Activated naive CD8-positive, alpha-beta T cell treated with anti-CD3 and anti-CD28 coated beads for 36 hours (primary cell): ENCODE data around the gene TTC13. TPM values are rescaled to one million over a fixed set of nuclear protein-coding genes. Genes with fewer than 3 reads are reported as not detected.

Experiments
- DNase-seq: peaks from one replicate; pipeline ENCODE4 v3.0.0; 2021
- H3K27ac Mint-ChIP-seq: one replicate; pipeline ENCODE4 v1.8.0; 2022; ENCODE audit warnings: mild to moderate bottlenecking, moderate library complexity, mixed read lengths
- H3K27me3 Mint-ChIP-seq: one replicate; pipeline ENCODE4 v1.8.0; 2022; ENCODE audit warnings: mild to moderate bottlenecking, mixed read lengths
- H3K36me3 Mint-ChIP-seq: one replicate; pipeline ENCODE4 v1.8.0; 2021; ENCODE audit warnings: mild to moderate bottlenecking, mixed read lengths
- H3K4me1 Mint-ChIP-seq: one replicate; pipeline ENCODE4 v1.8.0; 2021; ENCODE audit warnings: mixed read lengths
- H3K4me3 Mint-ChIP-seq: one replicate; pipeline ENCODE4 v1.8.0; 2022; ENCODE audit warnings: mild to moderate bottlenecking, moderate library complexity, mixed read lengths
- H3K9me3 Mint-ChIP-seq: one replicate; pipeline ENCODE4 v1.8.0; 2022; ENCODE audit warnings: mixed read lengths
- total RNA-seq, 2 experiments: library from RNA; stranded (reverse); gene quantifications; one replicate each; pipeline ENCODE4 v1.2.3, GENCODE V29; 2021

Gene TTC13
- total RNA-seq, 2 experiments from 2014 or later = 13.4 to 15.5 TPM

DNA sequence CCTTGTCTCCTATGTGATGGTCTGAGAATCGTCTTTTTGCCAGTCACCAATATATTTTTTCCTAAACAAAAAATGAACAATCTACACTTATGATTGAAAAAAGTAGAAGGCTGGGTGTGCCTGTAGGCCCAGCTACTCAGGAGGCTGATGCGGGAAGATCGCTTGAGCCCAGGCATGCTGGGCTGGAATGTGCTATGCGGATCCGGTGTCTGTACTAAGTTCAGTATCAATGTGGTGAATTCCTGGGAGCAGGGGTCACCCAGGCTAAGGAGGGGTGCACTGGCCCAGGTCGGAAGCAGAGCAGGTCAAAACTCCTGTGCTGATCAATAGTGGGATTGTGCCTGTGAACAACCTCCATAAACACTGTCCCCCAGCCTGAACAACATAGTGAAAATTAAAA, 84.6 kb downstream of the TTC13 start:
- H3K4me1 Mint-ChIP-seq = no peaks in the 10 kb centered on the region
- H3K27ac Mint-ChIP-seq = no peak overlapping the region
- no peaks in the 10 kb centered on the region for H3K9me3 Mint-ChIP-seq
- DNase-seq = no peak
- no peaks in the 10 kb centered on the region for H3K27me3 Mint-ChIP-seq
- H3K36me3 Mint-ChIP-seq = no peaks in the 10 kb centered on the region
- no peak overlapping the region for H3K4me3 Mint-ChIP-seq

DNA sequence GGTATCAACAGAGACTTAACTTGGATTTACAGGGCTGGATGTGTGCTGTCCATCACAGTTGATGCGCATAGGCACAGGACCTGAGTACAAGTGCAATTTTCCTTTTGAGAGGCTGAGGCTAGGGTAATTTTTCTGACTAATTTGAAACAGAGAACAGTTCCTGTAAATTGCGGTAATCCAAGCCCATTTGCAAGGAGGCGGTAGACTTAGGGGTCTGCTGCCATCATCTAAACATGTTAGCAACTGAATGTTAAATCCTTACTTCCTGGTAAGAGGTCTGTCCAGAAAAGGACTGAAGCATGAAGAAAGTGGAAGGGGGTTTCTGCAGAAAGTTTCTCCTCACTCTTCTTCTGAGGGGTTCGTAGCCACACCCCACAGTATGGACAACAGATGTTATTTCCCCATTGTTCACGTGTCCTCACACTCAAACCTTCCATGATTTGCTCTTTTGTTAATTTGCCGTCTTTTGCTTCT, 86.6 kb downstream of the TTC13 start:
- Mint-ChIP-seq H3K4me3 (no peak overlapping the region), H3K36me3 (no peaks in the 10 kb centered on the region), H3K27ac (no peak overlapping the region), H3K27me3 (no peaks in the 10 kb centered on the region), H3K4me1 (no peaks in the 10 kb centered on the region), H3K9me3 (no peaks in the 10 kb centered on the region)
- DNase-seq = no peak

DNA sequence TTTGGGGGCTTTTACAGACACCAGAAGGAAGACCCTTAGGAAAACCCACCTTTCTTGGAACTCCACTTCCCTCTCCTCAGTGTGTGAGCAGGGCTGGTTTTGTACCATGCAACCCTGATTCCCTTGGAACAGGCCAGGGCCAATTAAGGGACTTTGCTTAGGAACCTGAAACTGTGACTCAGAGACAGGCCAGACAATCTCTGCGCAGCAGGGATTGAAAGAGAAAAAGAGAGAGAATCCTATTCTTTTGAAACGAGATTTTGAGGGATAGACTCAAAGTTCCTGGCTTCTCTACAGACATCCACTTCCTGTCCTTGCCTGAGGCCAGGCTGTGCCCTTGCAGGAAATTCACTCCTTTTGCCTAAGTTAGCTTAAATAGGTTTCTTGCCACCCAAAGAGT, 87.2 kb downstream of the TTC13 start:
- DNase-seq = no peak
- no peaks in the 10 kb centered on the region for H3K9me3 Mint-ChIP-seq

DNA sequence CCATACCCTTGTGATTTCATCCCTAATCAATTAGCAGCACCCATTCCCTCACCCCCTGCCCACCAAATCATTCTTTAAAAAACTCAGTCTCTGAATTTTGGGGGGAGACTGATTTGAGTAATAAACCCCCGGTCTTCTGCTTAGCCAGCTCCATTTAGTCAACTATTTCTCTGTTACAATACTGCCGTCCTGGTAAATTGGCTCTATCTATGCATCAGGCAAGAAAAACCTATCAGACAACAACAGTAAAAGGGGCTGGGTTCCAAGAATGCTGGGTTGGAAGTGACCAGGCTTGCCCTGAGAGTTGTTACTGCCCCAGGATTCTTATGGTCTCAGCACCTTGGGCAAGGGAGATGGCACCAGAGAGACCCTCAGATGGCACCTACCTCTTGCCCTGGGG, 94.0 kb downstream of the TTC13 start:
- no peak overlapping the region for H3K4me3 Mint-ChIP-seq
- H3K4me1 Mint-ChIP-seq = no peaks in the 10 kb centered on the region
- DNase-seq = no peak
- H3K9me3 Mint-ChIP-seq = peaks cover 4% of the 10 kb centered on the region
- peaks cover 46% of the 10 kb centered on the region for H3K27me3 Mint-ChIP-seq
- H3K36me3 Mint-ChIP-seq = no peaks in the 10 kb centered on the region
- H3K27ac Mint-ChIP-seq = no peak overlapping the region

More for the DNA sequence above, 87.2 kb downstream of the TTC13 start:
- Mint-ChIP-seq H3K27me3 (no peaks in the 10 kb centered on the region), H3K27ac (no peak overlapping the region), H3K36me3 (no peaks in the 10 kb centered on the region), H3K4me1 (no peaks in the 10 kb centered on the region), H3K4me3 (no peak overlapping the region)

DNA sequence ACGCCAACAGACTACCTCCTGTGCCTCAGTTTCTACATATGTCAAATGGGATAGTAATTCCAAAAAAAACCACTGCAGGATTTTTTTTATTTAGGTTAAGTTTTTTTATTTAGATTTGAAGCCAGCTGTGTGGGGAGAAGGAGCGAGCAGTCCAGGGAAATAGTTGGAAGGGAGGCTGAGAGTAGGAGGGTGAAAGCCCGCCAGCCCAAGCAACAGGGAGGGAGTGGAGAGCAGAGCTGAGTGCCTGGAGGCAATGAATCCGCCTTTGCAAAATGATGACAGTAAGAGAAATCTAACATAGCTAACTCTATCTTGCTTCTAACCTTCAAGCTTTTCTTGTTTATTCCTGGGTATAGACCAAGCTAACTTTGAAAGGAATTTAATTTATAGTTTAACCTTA, 94.7 kb downstream of the TTC13 start:
- H3K27ac Mint-ChIP-seq = no peak overlapping the region
- peaks cover 4% of the 10 kb centered on the region for H3K9me3 Mint-ChIP-seq
- DNase-seq = no peak
- H3K4me3 Mint-ChIP-seq = no peak overlapping the region
- peaks cover 51% of the 10 kb centered on the region for H3K27me3 Mint-ChIP-seq
- H3K36me3 Mint-ChIP-seq = no peaks in the 10 kb centered on the region
- H3K4me1 Mint-ChIP-seq = no peaks in the 10 kb centered on the region

DNA sequence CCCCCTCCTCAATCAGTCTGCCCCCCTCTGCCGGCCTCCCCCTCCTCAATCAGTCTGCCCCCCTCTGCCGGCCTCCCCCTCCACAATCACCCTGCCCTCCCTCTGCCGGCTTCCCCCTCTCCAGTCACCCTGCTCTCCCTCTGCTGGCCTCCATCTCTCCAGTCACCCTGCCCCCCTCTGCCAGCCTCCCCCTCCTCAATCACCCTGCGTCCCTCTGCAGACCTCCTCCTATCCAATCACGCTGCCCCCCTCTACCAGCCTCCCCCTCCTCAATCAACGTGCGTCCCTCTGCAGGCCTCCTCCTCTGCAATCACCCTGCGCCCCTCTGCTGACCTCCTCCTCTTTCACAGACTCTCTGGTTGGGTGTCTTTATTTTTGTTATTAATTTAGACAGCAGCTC, 98.9 kb downstream of the TTC13 start:
- Mint-ChIP-seq H3K4me1 (no peaks in the 10 kb centered on the region), H3K9me3 (peaks cover 2% of the 10 kb centered on the region)

DNA sequence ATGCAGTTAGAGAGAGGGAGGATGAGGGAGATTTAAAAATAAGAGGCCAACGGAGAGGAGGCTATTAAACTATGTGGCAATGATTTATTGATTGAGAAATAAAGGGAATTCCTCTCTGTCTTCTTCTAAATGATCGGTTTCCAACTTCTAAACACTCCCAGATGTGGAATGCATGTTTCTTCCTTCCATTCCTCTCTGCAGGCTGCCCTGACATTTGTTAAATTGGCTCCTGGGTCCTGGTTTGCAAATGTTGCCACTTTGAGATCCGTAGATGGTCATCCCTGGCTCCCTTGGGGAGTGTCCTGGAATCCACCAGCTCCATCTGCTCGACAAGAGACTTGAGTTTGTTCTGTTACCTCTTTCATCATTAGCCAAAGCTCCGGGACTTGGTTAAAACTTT, 100.1 kb downstream of the TTC13 start:
- Mint-ChIP-seq H3K27ac (no peak overlapping the region), H3K27me3 (peaks cover 44% of the 10 kb centered on the region)

More for the DNA sequence above, 98.9 kb downstream of the TTC13 start:
- no peak overlapping the region for H3K27ac Mint-ChIP-seq
- H3K36me3 Mint-ChIP-seq = no peaks in the 10 kb centered on the region
- no peak for DNase-seq
- no peak overlapping the region for H3K4me3 Mint-ChIP-seq
- peaks cover 54% of the 10 kb centered on the region for H3K27me3 Mint-ChIP-seq

DNA sequence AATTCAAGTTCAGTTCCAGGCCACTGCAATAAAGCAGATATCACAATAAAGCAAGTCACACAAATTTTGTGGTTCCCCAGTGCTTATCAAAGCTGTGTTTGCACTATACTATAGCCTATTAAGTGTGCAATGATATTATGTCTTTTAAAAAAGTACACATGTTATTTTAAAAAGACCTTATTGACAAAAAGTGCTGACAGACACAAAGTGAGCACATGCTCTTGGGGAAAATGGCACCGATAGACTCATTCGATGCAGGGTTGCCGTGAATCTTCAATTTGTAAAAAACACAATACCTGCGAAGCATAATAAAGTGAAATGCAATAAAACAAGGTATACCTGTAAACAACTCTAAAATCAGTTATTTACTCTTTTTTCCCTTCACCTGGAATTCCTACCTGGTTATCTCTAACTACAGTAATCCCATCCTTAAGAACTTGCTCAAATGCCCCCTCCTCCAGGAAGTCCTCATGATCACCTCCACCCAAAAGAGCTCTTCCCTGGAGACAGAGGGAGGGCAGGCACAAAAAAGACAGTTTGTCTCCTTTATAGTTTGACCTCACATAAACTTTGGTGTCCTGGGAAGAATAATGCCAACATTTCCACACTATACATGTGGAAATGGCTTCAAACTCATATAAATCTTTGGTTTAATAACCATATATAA, 100.6 kb downstream of the TTC13 start:
- Mint-ChIP-seq H3K36me3 (no peaks in the 10 kb centered on the region), H3K27me3 (peaks cover 43% of the 10 kb centered on the region), H3K9me3 (no peaks in the 10 kb centered on the region), H3K4me1 (no peaks in the 10 kb centered on the region), H3K27ac (no peak overlapping the region), H3K4me3 (no peak overlapping the region)
- DNase-seq = no peak

More for the DNA sequence above, 100.1 kb downstream of the TTC13 start:
- no peak for DNase-seq
- Mint-ChIP-seq H3K4me1 (no peaks in the 10 kb centered on the region), H3K9me3 (no peaks in the 10 kb centered on the region), H3K36me3 (no peaks in the 10 kb centered on the region), H3K4me3 (no peak overlapping the region)

DNA sequence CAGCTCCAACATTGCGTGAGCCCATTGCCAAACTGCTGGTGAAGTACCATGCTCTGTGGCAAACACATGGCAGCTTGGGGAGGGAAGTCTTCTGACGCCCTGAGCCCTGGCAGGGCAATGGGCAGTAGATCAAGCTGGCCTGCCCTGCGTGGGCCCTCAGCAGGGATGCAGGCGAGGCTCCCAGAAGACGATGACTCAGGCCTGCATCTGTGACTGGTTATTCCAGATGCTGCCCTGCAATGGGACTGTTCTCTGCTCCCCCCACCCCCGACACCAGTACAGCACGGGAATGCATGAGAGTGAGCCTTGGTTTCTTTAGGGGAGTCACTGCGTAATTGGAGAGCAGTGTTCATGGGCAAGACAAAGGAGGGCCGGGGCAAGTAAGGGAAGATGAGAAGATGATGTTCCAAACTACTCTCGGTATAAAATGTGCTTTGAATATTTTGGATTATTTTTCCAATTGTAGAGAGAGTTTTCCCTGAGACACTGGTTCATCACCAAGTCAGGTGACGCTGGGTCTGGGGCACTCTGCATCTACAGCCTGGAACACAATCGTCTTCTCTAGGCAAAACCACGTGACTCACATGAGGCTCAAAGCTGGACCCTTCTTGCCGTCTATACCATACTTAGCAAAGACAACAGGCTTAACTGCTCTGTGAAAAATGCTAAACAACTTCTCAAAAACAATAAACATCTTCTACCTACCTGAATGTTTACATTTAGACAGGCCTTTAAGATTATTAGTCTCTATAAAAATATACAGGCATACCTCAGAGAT, 101.3 kb downstream of the TTC13 start:
- H3K4me3 Mint-ChIP-seq = no peak overlapping the region

DNA sequence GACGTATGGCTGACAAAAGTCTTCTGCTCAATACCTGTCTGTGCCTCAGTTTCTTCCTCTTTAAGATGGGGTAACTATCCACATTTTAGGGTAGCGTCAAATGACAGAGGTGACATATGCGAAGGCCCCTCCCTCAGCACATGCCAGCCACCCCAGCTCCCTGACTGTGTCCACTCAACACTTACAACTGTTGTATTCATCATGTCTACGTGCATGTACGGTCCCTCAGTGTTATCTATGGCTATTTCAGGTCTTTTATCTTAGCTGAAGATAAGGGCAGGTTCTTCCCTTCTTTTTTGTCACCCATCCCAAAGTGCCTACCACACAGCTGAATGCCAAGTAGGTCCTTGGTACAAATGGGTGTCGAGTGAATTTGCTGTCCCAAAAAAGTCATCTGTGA, 102.0 kb downstream of the TTC13 start:
- Mint-ChIP-seq H3K4me3 (no peak overlapping the region), H3K36me3 (no peaks in the 10 kb centered on the region), H3K27ac (no peak overlapping the region), H3K4me1 (no peaks in the 10 kb centered on the region), H3K27me3 (peaks cover 37% of the 10 kb centered on the region), H3K9me3 (no peaks in the 10 kb centered on the region)
- DNase-seq = no peak

More for the DNA sequence above, 101.3 kb downstream of the TTC13 start:
- Mint-ChIP-seq H3K27me3 (peaks cover 36% of the 10 kb centered on the region), H3K27ac (no peak overlapping the region), H3K4me1 (no peaks in the 10 kb centered on the region), H3K36me3 (no peaks in the 10 kb centered on the region), H3K9me3 (no peaks in the 10 kb centered on the region)
- DNase-seq = no peak

DNA sequence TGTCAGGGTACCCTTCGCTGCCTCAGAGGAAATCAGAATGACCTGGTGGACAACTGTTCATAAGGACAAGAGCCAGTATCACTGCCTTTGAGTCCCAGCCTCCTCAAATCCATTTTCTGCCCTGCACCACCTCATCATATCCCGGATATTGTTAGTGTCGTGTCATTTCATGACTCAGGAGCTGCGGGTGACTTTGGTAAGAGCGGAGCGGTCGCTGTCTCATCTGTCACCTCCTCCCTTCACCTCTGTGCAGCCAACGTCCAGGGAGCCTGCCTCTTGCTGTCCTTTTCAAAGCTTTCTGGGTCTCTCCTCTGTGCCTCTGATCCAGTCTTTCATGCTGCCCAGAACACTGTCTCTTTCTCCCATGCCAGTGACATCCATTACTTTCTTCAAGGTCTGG, 103.3 kb downstream of the TTC13 start:
- Mint-ChIP-seq H3K4me3 (no peak overlapping the region), H3K36me3 (no peaks in the 10 kb centered on the region), H3K27ac (no peak overlapping the region), H3K4me1 (no peaks in the 10 kb centered on the region), H3K27me3 (peaks cover 32% of the 10 kb centered on the region), H3K9me3 (no peaks in the 10 kb centered on the region)
- DNase-seq = no peak

DNA sequence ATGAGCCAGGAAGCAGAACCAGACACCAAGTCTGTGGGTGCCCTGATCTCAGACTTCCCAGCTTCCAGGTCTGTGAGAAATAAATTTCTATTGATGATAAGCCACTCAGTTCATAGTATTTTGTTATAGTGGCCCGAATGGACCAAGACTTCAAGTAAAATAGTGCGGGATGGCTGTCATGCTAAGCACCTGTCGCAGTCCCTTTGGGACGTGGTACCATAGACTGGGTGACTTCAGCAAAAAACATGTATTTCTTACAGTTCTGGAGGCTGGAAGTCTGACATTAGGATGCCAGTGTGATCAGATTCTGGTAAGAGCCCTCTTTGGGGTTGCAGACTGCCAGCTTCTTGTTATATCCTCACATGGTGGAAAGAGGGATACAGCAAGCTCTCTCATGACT, 107.7 kb downstream of the TTC13 start:
- no peaks in the 10 kb centered on the region for H3K36me3 Mint-ChIP-seq
- no peak overlapping the region for H3K27ac Mint-ChIP-seq
- DNase-seq = no peak
- no peaks in the 10 kb centered on the region for H3K9me3 Mint-ChIP-seq
- peaks cover 38% of the 10 kb centered on the region for H3K27me3 Mint-ChIP-seq
- no peak overlapping the region for H3K4me3 Mint-ChIP-seq
- peaks cover 20% of the 10 kb centered on the region for H3K4me1 Mint-ChIP-seq

DNA sequence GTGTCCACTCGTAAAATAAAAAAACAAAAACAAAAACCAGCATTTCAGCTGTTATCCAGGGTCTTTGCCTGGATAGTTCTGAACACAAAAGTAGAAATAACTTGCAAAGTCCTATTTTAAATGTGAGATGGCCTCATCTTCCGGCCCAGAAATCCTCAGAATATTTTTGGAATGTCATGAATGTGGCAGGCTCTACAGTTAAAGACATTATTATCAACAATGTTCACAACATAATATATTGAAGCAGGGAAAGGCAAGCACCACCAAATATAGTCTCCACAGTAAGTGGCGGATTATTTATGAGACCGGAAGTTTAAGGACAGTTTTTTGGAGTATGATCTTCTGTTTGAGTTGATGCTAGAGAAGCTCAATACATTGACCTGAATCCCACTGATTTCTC, 109.2 kb downstream of the TTC13 start:
- Mint-ChIP-seq H3K36me3 (no peaks in the 10 kb centered on the region), H3K4me3 (peak overlapping the region; percentile 42), H3K27me3 (peaks cover 38% of the 10 kb centered on the region), H3K9me3 (no peaks in the 10 kb centered on the region), H3K27ac (no peak overlapping the region), H3K4me1 (peaks cover 23% of the 10 kb centered on the region)
- no peak for DNase-seq

DNA sequence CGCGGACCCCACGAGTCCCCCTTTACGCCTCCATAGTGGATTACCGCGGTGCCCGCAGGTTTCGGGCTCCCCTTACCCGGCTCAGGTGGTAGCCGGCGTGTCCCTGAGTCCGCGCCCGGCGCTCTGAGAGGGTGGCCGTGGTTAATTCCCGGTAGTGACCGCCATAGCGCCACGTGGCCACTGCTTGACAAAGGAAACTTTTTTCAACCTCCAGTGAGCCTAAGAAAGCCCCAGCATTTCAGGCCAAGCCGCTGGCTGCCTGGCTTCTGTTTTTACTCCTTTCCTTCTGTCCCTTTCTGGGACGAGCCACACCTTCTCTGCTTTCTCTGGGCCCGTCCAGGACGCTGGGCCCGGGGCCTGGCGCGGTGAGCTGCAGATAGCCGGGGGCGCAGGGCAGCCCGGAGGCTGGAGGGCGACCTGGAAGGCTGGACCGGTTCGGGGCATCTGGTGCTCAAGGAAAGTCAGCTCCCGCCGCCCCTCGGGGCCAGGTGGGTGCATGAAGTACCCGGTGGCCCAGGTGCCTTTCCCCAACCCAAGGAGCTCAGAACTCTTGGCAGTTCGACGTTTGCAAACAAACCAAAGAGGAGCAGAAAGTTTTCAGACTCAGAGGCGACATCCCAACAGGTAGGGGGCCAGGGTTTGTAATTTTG, 109.8 kb downstream of the TTC13 start:
- peak overlapping the region; percentile 51 for H3K27ac Mint-ChIP-seq
- peaks cover 23% of the 10 kb centered on the region for H3K4me1 Mint-ChIP-seq
- DNase-seq = no peak
- peak overlapping the region; percentile 77 for H3K4me3 Mint-ChIP-seq
- peaks cover 38% of the 10 kb centered on the region for H3K27me3 Mint-ChIP-seq
- H3K36me3 Mint-ChIP-seq = no peaks in the 10 kb centered on the region
- no peaks in the 10 kb centered on the region for H3K9me3 Mint-ChIP-seq

DNA sequence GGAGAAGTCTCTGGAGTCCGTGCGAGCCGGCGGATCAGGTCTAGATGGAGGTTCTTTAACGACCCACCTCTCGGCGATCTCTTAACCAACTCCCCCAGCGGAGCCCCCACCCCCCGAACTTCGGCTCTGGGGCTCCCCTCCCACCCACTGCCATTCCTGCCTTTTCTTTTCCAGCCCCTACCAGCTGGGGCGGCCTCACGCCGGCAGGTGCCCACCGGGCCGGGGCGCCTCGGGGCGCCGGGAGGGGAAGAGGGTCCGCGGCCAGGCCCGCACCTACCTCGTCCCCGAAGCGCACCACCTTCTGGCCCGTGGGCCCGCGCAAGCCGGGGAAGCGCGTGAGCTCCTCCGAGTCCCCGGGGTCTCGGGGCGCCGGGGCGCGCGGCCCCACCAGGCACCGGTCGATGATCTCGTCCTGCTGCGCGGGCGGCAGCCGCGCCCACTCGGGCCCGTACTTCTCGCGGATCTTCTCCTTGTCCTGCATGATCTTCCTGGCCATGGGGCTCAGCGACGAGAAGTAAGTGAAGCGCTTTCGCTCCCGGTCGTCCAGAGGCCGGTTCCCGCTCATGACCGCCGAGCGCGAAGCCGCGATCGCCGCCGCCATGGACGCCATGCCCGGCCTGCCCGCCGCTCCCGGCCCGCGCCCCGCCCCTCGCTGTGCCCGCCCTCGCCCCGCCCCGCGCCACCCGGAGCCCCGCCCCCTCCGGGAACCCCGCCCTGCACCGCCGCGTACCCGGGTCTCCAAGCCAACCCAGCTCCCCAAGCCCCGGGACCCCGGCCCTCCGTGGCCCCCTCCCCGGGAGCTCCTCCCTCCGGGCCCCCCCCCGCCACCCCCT, 110.5 kb downstream of the TTC13 start, which contains the start of gene C1orf198:
C1orf198 (minus strand) TSS at position 619 of the 833 bp plus-strand sequence; CDS start at position 610, 9 bp downstream.
- Mint-ChIP-seq H3K4me1 (peaks cover 28% of the 10 kb centered on the region), H3K9me3 (no peaks in the 10 kb centered on the region), H3K4me3 (peak within 1 kb of the TSS; percentile 85), H3K27me3 (peaks cover 38% of the 10 kb centered on the region), H3K27ac (peak within 1 kb of the TSS; percentile 67), H3K36me3 (no peaks in the 10 kb centered on the region)
- peak; percentile 71 for DNase-seq
